GM13977 (cell line): Measurements from ENCODE around the gene PTPN22.
"Not testable (repeated sequence)": the region's sequence is repeated elsewhere in the genome, so short reads cannot be mapped to it uniquely, and the experiment has no call there.

Experiments used
- DNase-seq: peaks from one replicate; pipeline ENCODE4 v3.0.0; 2012; ENCODE audit warnings: low spot score
- in situ Hi-C: fragments of 300-500 bp; cut with MboI; formaldehyde crosslinking; loops from one replicate; pipeline ENCODE4 v1.12.0; 2022; ENCODE audit warnings: low sequenced_read_pairs, low pct_unique_long_range_greater_than_20kb, mixed read lengths, inconsistent platforms; ENCODE audit not compliant: unreplicated experiment
- TF ChIP-seq, protein P1 (sequence below): IDR thresholded peaks from 2 replicates; pipeline ENCODE4 v1.5.1; 2012; ENCODE audit warnings: mild to moderate bottlenecking, control low read depth; ENCODE audit not compliant: insufficient read depth; ENCODE audit errors: extremely low read depth, missing control alignments

PTPN22 gene

DNA sequence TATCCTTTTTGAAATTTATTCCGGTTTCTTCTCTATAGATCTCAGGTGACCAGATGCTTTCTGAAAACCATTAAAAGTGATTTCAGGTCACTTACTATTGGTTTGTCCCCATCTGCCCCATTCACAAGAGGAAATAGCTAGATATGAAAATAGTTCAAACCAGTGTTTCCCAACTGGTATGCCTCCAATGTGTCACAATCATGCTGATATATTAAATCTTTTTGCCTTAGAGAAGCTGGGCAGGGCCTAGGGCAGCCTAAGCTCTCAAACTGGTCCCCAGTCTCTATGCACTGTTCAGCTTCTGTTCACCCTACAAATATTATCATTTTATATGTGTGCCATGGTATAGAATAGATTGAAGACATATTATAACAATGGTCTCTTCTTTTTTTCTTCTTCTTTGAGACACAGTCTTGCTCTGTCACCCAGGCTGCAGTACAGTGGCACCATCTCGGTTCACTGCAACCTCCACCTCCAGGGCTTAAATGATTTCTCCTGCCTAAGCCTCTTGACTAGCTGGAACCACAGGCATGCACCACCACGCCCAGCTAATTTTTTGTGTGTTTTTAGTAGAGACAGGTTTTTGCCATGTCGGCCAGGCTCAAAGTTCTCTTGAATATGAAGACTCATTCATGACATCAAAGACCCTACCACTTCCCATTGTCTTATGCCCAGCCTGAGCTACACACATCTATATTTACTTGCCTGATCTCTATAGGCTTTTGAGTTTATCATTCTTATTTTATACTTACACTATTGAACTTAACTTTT is 15.7 kb downstream of the PTPN22 start:
- TF ChIP-seq, protein P1, sequence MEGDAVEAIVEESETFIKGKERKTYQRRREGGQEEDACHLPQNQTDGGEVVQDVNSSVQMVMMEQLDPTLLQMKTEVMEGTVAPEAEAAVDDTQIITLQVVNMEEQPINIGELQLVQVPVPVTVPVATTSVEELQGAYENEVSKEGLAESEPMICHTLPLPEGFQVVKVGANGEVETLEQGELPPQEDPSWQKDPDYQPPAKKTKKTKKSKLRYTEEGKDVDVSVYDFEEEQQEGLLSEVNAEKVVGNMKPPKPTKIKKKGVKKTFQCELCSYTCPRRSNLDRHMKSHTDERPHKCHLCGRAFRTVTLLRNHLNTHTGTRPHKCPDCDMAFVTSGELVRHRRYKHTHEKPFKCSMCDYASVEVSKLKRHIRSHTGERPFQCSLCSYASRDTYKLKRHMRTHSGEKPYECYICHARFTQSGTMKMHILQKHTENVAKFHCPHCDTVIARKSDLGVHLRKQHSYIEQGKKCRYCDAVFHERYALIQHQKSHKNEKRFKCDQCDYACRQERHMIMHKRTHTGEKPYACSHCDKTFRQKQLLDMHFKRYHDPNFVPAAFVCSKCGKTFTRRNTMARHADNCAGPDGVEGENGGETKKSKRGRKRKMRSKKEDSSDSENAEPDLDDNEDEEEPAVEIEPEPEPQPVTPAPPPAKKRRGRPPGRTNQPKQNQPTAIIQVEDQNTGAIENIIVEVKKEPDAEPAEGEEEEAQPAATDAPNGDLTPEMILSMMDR, result no peak
- DNase-seq, result no peak
- in situ Hi-C loops, result no loop called here

- DNase-seq, result no peak
- in situ Hi-C loops, result no loop called here
Measured at GRCh38 chr1:113854234-113854633, 17.3 kb downstream of the PTPN22 start.

GRCh38 chr1:113852694-113853093 is 18.8 kb downstream of the PTPN22 start:
- in situ Hi-C loops, DNase-seq: not testable (repeated sequence)

More at GRCh38 chr1:113854234-113854633, 17.3 kb downstream of the PTPN22 start:
- TF ChIP-seq, protein P1, result no peak

DNA sequence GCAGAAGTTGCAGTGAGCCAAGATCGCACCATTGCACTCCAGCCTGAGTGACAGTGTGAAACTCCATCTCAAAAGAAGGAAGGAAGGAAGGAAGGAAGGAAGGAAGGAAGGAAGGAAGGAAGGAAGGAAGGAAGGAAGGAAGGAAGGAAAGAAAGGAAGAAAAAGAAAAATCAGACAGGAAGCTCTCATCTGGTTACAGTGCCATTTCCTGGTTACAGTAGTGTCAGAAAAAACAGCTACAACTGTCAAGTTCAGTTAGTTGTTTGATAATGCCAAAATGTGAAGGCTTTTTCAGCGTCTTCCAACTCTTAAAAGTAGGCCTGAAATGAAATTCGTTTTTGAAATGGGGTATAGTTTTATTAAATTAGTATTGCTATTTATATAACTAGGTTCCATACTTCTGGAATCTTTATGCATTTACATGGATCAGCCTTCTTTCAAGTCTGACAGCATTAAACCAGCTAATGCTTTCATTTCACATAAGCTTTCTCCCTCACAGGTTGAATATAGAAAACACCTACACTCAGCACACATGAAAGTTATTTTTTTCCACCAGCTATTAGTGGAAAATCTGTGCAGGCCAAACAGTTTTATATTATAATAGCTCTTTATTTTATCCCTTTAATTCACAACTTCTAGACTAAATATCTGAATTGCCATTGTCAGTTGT is 21.2 kb downstream of the PTPN22 start:
- in situ Hi-C loops, result no loop called here
- no peak for DNase-seq
- TF ChIP-seq, protein P1, result no peak

DNA sequence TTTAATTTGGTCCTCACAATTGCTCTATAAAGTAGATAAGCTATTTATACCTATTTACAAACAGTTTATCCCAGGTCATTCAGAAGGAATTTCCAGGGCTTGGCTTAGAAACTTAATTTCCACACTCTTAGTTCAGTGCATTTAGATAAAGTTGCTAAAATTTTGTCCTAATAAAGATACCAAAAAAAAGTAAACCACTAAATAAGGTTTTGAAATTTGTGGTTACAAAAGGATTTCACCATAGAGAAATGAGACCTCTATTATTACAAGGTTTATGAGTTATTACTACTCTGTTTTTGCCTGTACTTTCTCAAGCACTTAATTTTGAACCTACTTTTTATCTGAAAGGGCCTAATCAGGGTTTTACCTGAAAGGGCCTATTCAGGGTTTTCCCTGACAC is 22.4 kb downstream of the PTPN22 start:
- in situ Hi-C loops, result no loop called here
- no peak for DNase-seq
- TF ChIP-seq, protein P1, result no peak

DNA sequence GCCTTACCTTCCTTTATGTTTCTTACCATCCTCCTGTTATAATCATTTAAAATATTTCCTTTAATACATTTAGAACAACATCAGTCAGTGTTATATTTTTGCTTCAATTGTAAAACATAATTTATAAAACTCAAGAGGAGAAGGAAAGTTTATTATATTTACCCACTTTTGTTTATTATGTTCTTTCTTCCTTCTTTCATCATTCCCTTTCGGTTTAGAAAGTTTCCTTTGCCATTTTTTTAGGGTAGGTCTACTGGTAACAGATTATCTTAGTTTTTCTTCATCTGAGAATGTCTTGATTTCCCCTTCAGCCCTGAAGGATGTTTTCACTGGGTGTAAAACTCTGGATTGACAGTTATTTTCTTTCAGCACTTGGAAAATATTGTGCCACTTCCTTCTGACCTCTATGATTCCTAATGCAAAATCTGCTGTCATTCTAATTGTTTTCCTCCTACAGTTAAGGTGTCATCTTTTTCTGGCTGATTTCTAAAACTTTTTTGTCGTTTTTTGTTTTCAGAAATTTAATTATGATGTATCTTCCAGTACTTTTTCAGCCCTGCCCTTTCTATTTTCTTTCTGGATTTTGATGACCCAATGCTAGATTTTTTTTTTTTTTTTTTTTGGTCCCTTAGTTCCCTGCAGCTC is 25.0 kb downstream of the PTPN22 start:
- in situ Hi-C loops, result no loop called here
- TF ChIP-seq, protein P1, result no peak
- DNase-seq, result no peak

DNA sequence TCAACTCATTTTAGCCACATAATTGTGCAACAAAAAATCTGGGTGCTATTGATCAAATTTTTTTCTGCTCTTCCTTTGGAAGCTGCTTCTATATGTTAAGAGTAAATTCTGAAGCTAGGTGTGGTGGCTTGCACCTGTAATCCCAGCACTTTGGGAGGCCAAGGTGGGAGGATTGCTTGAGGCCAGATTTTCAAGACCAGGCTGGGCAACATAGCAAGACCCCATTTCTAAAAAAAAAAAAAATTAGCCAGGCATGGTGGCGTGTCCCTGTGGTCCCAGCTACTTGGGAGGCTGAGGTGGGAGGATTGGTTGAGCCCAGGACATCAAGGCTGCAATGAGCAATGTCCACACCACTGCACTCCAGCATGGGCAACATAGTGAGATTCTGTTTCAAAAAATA is 35.0 kb downstream of the PTPN22 start:
- TF ChIP-seq, protein P1, result no peak
- in situ Hi-C loops, result no loop called here
- DNase-seq, result no peak
